ENCODE measurements around the gene OTUD6A. TPM values are rescaled to one million over a fixed set of nuclear protein-coding genes. Genes with fewer than 3 reads are reported as not detected.

OTUD6A gene
- polyA plus RNA-seq (2011; rRNA removed): not detected in 2 replicates
- polyA minus RNA-seq (2011; rRNA and poly(A)+ RNA removed): not detected in 2 replicates

GRCh38 chrX:70062076-70062475 lies at the start of gene OTUD6A:
TSS of gene OTUD6A (plus strand) at chrX:70062457. CDS start at chrX:70062525, 68 bp downstream.
- H3K9me3 ChIP-seq (ENCODE audit: control insufficient read depth, insufficient read depth, low read length): peaks cover 10% of the 10 kb centered on the region; the same call in 1 of the 2 replicates
- ChIA-PET POLR2A (no interaction called here), CTCF (no interaction called here)
- DNase-seq (ENCODE audit: low read depth, low spot score): no peak
- TF ChIP-seq, protein P1, sequence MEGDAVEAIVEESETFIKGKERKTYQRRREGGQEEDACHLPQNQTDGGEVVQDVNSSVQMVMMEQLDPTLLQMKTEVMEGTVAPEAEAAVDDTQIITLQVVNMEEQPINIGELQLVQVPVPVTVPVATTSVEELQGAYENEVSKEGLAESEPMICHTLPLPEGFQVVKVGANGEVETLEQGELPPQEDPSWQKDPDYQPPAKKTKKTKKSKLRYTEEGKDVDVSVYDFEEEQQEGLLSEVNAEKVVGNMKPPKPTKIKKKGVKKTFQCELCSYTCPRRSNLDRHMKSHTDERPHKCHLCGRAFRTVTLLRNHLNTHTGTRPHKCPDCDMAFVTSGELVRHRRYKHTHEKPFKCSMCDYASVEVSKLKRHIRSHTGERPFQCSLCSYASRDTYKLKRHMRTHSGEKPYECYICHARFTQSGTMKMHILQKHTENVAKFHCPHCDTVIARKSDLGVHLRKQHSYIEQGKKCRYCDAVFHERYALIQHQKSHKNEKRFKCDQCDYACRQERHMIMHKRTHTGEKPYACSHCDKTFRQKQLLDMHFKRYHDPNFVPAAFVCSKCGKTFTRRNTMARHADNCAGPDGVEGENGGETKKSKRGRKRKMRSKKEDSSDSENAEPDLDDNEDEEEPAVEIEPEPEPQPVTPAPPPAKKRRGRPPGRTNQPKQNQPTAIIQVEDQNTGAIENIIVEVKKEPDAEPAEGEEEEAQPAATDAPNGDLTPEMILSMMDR (IDR thresholded peaks at IDR 0.05; ENCODE audit: low read depth, low read length): no peak
- H3K4me3 ChIP-seq (ENCODE audit: low read depth, low read length): no peak within 1 kb of the TSS
- no peak within 1 kb of the TSS for H3K27ac ChIP-seq (ENCODE audit: low read depth, low read length)
- H3K27me3 ChIP-seq (ENCODE audit: control insufficient read depth, insufficient read depth, low read length): no peaks in the 10 kb centered on the region

DNA sequence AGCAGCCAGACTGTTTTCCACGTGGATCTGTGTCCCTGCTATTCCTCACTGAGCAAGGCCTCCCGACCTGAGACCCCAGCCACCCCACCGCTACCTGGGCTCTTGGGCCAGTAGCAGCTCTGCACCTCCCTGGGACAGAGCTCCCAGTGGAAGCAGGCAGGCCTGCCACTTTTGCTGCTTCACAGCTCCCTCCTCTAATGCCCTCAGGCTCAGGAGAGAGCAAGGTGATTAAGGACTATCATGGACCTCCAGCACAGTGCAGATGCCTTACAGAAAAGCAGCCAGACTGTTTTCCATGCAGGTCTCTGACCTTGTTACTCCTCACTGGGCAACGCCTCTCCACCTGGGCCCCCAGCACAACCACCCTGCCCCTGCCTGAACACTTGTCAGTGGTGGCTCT lies 49.5 kb upstream of the OTUD6A start:
- no peak for DNase-seq (ENCODE audit: low read depth, low spot score)
- Histone ChIP-seq H3K27ac (ENCODE audit: low read depth, low read length) (no peak overlapping the region), H3K27me3 (ENCODE audit: control insufficient read depth, insufficient read depth, low read length) (no peaks in the 10 kb centered on the region), H3K9me3 (ENCODE audit: control insufficient read depth, insufficient read depth, low read length) (no peaks in the 10 kb centered on the region), H3K4me3 (ENCODE audit: low read depth, low read length) (no peak overlapping the region)
- ChIA-PET POLR2A (no interaction called here), CTCF (no interaction called here)
- TF ChIP-seq, protein P1 (IDR thresholded peaks at IDR 0.05; ENCODE audit: low read depth, low read length): no peak

- ChIA-PET CTCF (interaction anchor here (1.4 kb wide), 1 partner anchor 17 kb away, joined by 4 read pairs; no protein-coding TSS in a partner anchor), POLR2A (no interaction called here)
- H3K9me3 ChIP-seq (ENCODE audit: control insufficient read depth, insufficient read depth, low read length): no peaks in the 10 kb centered on the region
- H3K27me3 ChIP-seq (ENCODE audit: control insufficient read depth, insufficient read depth, low read length): no peaks in the 10 kb centered on the region
- no peak overlapping the region for H3K4me3 ChIP-seq (ENCODE audit: low read depth, low read length)
- DNase-seq (ENCODE audit: low read depth, low spot score): no peak
- TF ChIP-seq, protein P1 (IDR thresholded peaks at IDR 0.05; ENCODE audit: low read depth, low read length): no peak
- no peak overlapping the region for H3K27ac ChIP-seq (ENCODE audit: low read depth, low read length)
Measured at GRCh38 chrX:70013466-70014381, 48.5 kb upstream of the OTUD6A start.

GRCh38 chrX:70016513-70016912 lies 45.7 kb upstream of the OTUD6A start:
- no peaks in the 10 kb centered on the region for H3K9me3 ChIP-seq (ENCODE audit: control insufficient read depth, insufficient read depth, low read length)

More at GRCh38 chrX:70016513-70016912, 45.7 kb upstream of the OTUD6A start:
- Histone ChIP-seq H3K4me3 (ENCODE audit: low read depth, low read length) (no peak overlapping the region), H3K27ac (ENCODE audit: low read depth, low read length) (no peak overlapping the region), H3K27me3 (ENCODE audit: control insufficient read depth, insufficient read depth, low read length) (no peaks in the 10 kb centered on the region)
- TF ChIP-seq, protein P1 (IDR thresholded peaks at IDR 0.05; ENCODE audit: low read depth, low read length): no peak
- POLR2A ChIA-PET: no interaction called here
- no peak for DNase-seq (ENCODE audit: low read depth, low spot score)
- CTCF ChIA-PET: interaction anchor here (0.8 kb wide), 1 partner anchor 80 kb away, joined by 3 read pairs; no protein-coding TSS in a partner anchor

Measured in AG04450 (cell line).